Activated CD4-positive, alpha-beta memory T cell treated with anti-CD3 and anti-CD28 coated beads for 36 hours (primary cell): Measurements from ENCODE around the gene TWNK. TPM values are rescaled to one million over a fixed set of nuclear protein-coding genes. Genes with fewer than 3 reads are reported as not detected.

Experiments
- CTCF ChIA-PET: fragments of 350-600 bp; sonication (Branson Sonifier 250); formaldehyde crosslinking; loops from one replicate; lab custom pipeline; 2021; ENCODE audit warnings: antibody characterized with exemption, inconsistent platforms; lab: Charles Lee
- POLR2A ChIA-PET: fragments of 350-600 bp; sonication (Branson Sonifier 250); formaldehyde crosslinking; loops from one replicate; lab custom pipeline; 2021; ENCODE audit warnings: antibody characterized with exemption; lab: Charles Lee
- DNase-seq: peaks from one replicate; pipeline ENCODE4 v3.0.0-alpha.2; 2020
- H3K27ac Mint-ChIP-seq: one replicate; pipeline ENCODE4 v1.8.0; 2021; ENCODE audit warnings: mixed read lengths
- H3K27me3 Mint-ChIP-seq: one replicate; pipeline ENCODE4 v1.8.0; 2021; ENCODE audit warnings: mixed read lengths
- H3K36me3 Mint-ChIP-seq: one replicate; pipeline ENCODE4 v1.8.0; 2021; ENCODE audit warnings: mixed read lengths
- H3K4me1 Mint-ChIP-seq: one replicate; pipeline ENCODE4 v1.8.0; 2021; ENCODE audit warnings: low read depth, mixed read lengths
- H3K4me3 Mint-ChIP-seq: one replicate; pipeline ENCODE4 v1.8.0; 2021; ENCODE audit warnings: mild to moderate bottlenecking, mixed read lengths
- H3K9me3 Mint-ChIP-seq: one replicate; pipeline ENCODE4 v1.8.0; 2021; ENCODE audit warnings: mixed read lengths
- intact Hi-C: fragments of 100-400 bp; cut with micrococcal nuclease; formaldehyde crosslinking; loops from one replicate; pipeline ENCODE4 v1.15.1; 2023
- total RNA-seq, 2 experiments: library from RNA; stranded (reverse); gene quantifications; one replicate each; pipeline ENCODE4 v1.2.3, GENCODE V29; 2021

The TWNK gene
- total RNA-seq, 2 experiments from 2014 or later, result 12.8 to 14.0 TPM

GRCh38 chr10:100977436-100977835 is 9.9 kb upstream of the TWNK start:
- ChIA-PET POLR2A (no interaction called here), CTCF (no interaction called here)
- peaks cover 2% of the 10 kb centered on the region for H3K36me3 Mint-ChIP-seq
- no peak overlapping the region for H3K4me3 Mint-ChIP-seq
- H3K9me3 Mint-ChIP-seq, result no peaks in the 10 kb centered on the region
- H3K4me1 Mint-ChIP-seq, result no peaks in the 10 kb centered on the region
- DNase-seq, result no peak
- H3K27ac Mint-ChIP-seq, result no peak overlapping the region
- intact Hi-C loops, result loop anchor here (5.0 kb wide), 1 partner anchor 50 kb away; no protein-coding TSS in a partner anchor
- no peaks in the 10 kb centered on the region for H3K27me3 Mint-ChIP-seq

GRCh38 chr10:100978121-100978900 is 9.0 kb upstream of the TWNK start:
- CTCF ChIA-PET, result no interaction called here
- Mint-ChIP-seq H3K9me3 (no peaks in the 10 kb centered on the region), H3K27ac (no peak overlapping the region), H3K27me3 (no peaks in the 10 kb centered on the region), H3K4me3 (no peak overlapping the region), H3K36me3 (peaks cover 5% of the 10 kb centered on the region), H3K4me1 (no peaks in the 10 kb centered on the region)
- intact Hi-C loops, result loop anchor here (5.0 kb wide), 1 partner anchor 49 kb away; no protein-coding TSS in a partner anchor
- POLR2A ChIA-PET, result no interaction called here
- DNase-seq, result no peak

GRCh38 chr10:100978901-100979195 is 8.5 kb upstream of the TWNK start:
- Mint-ChIP-seq H3K4me1 (no peaks in the 10 kb centered on the region), H3K36me3 (peaks cover 5% of the 10 kb centered on the region), H3K4me3 (no peak overlapping the region), H3K27me3 (no peaks in the 10 kb centered on the region), H3K27ac (no peak overlapping the region), H3K9me3 (no peaks in the 10 kb centered on the region)
- ChIA-PET POLR2A (no interaction called here), CTCF (no interaction called here)
- intact Hi-C loops, result loop anchor here (5.0 kb wide), 1 partner anchor 48 kb away; no protein-coding TSS in a partner anchor
- no peak for DNase-seq

GRCh38 chr10:100979791-100980272 is 7.5 kb upstream of the TWNK start:
- no peaks in the 10 kb centered on the region for H3K4me1 Mint-ChIP-seq
- intact Hi-C loops, result loop anchor here (5.0 kb wide), 1 partner anchor 47 kb away; no protein-coding TSS in a partner anchor
- ChIA-PET POLR2A (no interaction called here), CTCF (no interaction called here)
- peaks cover 5% of the 10 kb centered on the region for H3K36me3 Mint-ChIP-seq
- no peaks in the 10 kb centered on the region for H3K27me3 Mint-ChIP-seq
- no peak overlapping the region for H3K4me3 Mint-ChIP-seq
- no peak overlapping the region for H3K27ac Mint-ChIP-seq
- no peak for DNase-seq
- H3K9me3 Mint-ChIP-seq, result no peaks in the 10 kb centered on the region

- Mint-ChIP-seq H3K4me1 (no peaks in the 10 kb centered on the region), H3K27me3 (no peaks in the 10 kb centered on the region), H3K9me3 (no peaks in the 10 kb centered on the region), H3K36me3 (peaks cover 5% of the 10 kb centered on the region), H3K4me3 (no peak overlapping the region), H3K27ac (no peak overlapping the region)
- no peak for DNase-seq
- intact Hi-C loops, result no loop called here
- CTCF ChIA-PET, result interaction anchor here (0.5 kb wide), 1 partner anchor 26 kb away, joined by 3 read pairs; no protein-coding TSS in a partner anchor
- POLR2A ChIA-PET, result no interaction called here
These were observed 7.0 kb upstream of the TWNK start for GRCh38 chr10:100980311-100980710.

GRCh38 chr10:100980711-100981110 is 6.6 kb upstream of the TWNK start:
- no peaks in the 10 kb centered on the region for H3K9me3 Mint-ChIP-seq
- intact Hi-C loops, result no loop called here
- H3K27me3 Mint-ChIP-seq, result no peaks in the 10 kb centered on the region
- DNase-seq, result no peak
- H3K36me3 Mint-ChIP-seq, result peaks cover 5% of the 10 kb centered on the region
- no peak overlapping the region for H3K4me3 Mint-ChIP-seq
- POLR2A ChIA-PET, result no interaction called here
- no peak overlapping the region for H3K27ac Mint-ChIP-seq
- H3K4me1 Mint-ChIP-seq, result peaks cover 2% of the 10 kb centered on the region
- CTCF ChIA-PET, result interaction anchor here (0.5 to 1.0 kb wide), 2 partner anchors 26 to 69 kb away, joined by 3 to 4 read pairs; no protein-coding TSS in a partner anchor

GRCh38 chr10:100981178-100981772 is 6.1 kb upstream of the TWNK start:
- Mint-ChIP-seq H3K27me3 (no peaks in the 10 kb centered on the region), H3K27ac (no peak overlapping the region), H3K4me1 (peaks cover 7% of the 10 kb centered on the region), H3K9me3 (no peaks in the 10 kb centered on the region), H3K36me3 (peaks cover 5% of the 10 kb centered on the region), H3K4me3 (no peak overlapping the region)
- DNase-seq, result no peak
- POLR2A ChIA-PET, result no interaction called here
- CTCF ChIA-PET, result interaction anchor here (1.0 kb wide), 2 partner anchors 16 to 69 kb away, joined by 3 to 4 read pairs; no protein-coding TSS in a partner anchor
- intact Hi-C loops, result no loop called here

- POLR2A ChIA-PET, result no interaction called here
- Mint-ChIP-seq H3K27ac (no peak overlapping the region), H3K36me3 (peaks cover 15% of the 10 kb centered on the region)
These were observed 4.2 kb upstream of the TWNK start for GRCh38 chr10:100982916-100983830.

GRCh38 chr10:100983868-100984671 is 3.3 kb upstream of the TWNK start:
- CTCF ChIA-PET, result interaction anchor here (2.0 kb wide), 1 partner anchor 14 kb away, joined by 4 read pairs; no protein-coding TSS in a partner anchor
- peaks cover 26% of the 10 kb centered on the region for H3K4me1 Mint-ChIP-seq
- H3K36me3 Mint-ChIP-seq, result peaks cover 15% of the 10 kb centered on the region
- H3K4me3 Mint-ChIP-seq, result no peak overlapping the region
- POLR2A ChIA-PET, result no interaction called here
- H3K27ac Mint-ChIP-seq, result no peak overlapping the region
- intact Hi-C loops, result no loop called here
- H3K9me3 Mint-ChIP-seq, result no peaks in the 10 kb centered on the region
- H3K27me3 Mint-ChIP-seq, result no peaks in the 10 kb centered on the region
- peak; percentile 3 for DNase-seq

More at GRCh38 chr10:100982916-100983830, 4.2 kb upstream of the TWNK start:
- H3K4me1 Mint-ChIP-seq, result peaks cover 21% of the 10 kb centered on the region
- intact Hi-C loops, result no loop called here
- no peaks in the 10 kb centered on the region for H3K9me3 Mint-ChIP-seq
- H3K4me3 Mint-ChIP-seq, result no peak overlapping the region
- no peaks in the 10 kb centered on the region for H3K27me3 Mint-ChIP-seq
- CTCF ChIA-PET, result interaction anchor here (2.0 kb wide), 1 partner anchor 15 kb away, joined by 4 read pairs; no protein-coding TSS in a partner anchor
- DNase-seq, result peak; percentile 5

- Mint-ChIP-seq H3K27me3 (no peaks in the 10 kb centered on the region), H3K36me3 (peaks cover 21% of the 10 kb centered on the region), H3K27ac (no peak overlapping the region), H3K4me1 (peaks cover 33% of the 10 kb centered on the region), H3K4me3 (no peak overlapping the region), H3K9me3 (no peaks in the 10 kb centered on the region)
- DNase-seq, result no peak
- ChIA-PET POLR2A (no interaction called here), CTCF (interaction anchor here (5.7 kb wide), 1 partner anchor 13 kb away, joined by 58 read pairs; the partner anchor contains the start of gene LZTS2)
- intact Hi-C loops, result no loop called here
These were observed 2.6 kb upstream of the TWNK start for GRCh38 chr10:100984672-100985177.

- Mint-ChIP-seq H3K27me3 (no peaks in the 10 kb centered on the region), H3K9me3 (no peaks in the 10 kb centered on the region), H3K36me3 (peaks cover 23% of the 10 kb centered on the region), H3K4me1 (peaks cover 35% of the 10 kb centered on the region), H3K4me3 (no peak overlapping the region), H3K27ac (no peak overlapping the region)
- intact Hi-C loops, result no loop called here
- POLR2A ChIA-PET, result no interaction called here
- no peak for DNase-seq
- CTCF ChIA-PET, result interaction anchor here (1.3 to 5.7 kb wide), 2 partner anchors 13 to 56 kb away, joined by 3 to 58 read pairs; partner anchors contain the start of gene LZTS2
These were observed 2.0 kb upstream of the TWNK start for GRCh38 chr10:100985336-100985735.
